ENCODE data around the gene ZGLP1.

ZGLP1 gene

GRCh38 chr19:10295847-10296591, 13.6 kb downstream of the ZGLP1 start:
- intact Hi-C loops (cut with DNase I), result no loop called here
- no peak for DNase-seq

GRCh38 chr19:10295305-10295846, 14.2 kb downstream of the ZGLP1 start:
- intact Hi-C loops (cut with DNase I), result no loop called here
- peak in 1 of 10 donors; percentile 84 for DNase-seq

GRCh38 chr19:10294368-10294697, 15.3 kb downstream of the ZGLP1 start:
- no peak for DNase-seq

GRCh38 chr19:10293637-10294367, 15.8 kb downstream of the ZGLP1 start:
- intact Hi-C loops (cut with DNase I), result no loop called here
- DNase-seq, result peak in 1 of 10 donors; percentile 68

More at GRCh38 chr19:10294368-10294697, 15.3 kb downstream of the ZGLP1 start:
- intact Hi-C loops (cut with DNase I), result no loop called here

GRCh38 chr19:10292789-10293636, 16.6 kb downstream of the ZGLP1 start:
- intact Hi-C loops (cut with DNase I), result no loop called here
- peak in 1 of 10 donors; percentile 62 for DNase-seq

- peak in 8 of 10 donors; percentile 43 to 95 (median 65) for DNase-seq
- intact Hi-C loops (cut with DNase I), result no loop called here
Observed at GRCh38 chr19:10292206-10292788, 17.3 kb downstream of the ZGLP1 start.

GRCh38 chr19:10291554-10292205, 17.9 kb downstream of the ZGLP1 start:
- intact Hi-C loops (cut with DNase I), result no loop called here
- DNase-seq, result no peak

GRCh38 chr19:10290876-10291553, 18.6 kb downstream of the ZGLP1 start:
- intact Hi-C loops (cut with DNase I), result no loop called here
- DNase-seq, result peak in 6 of 10 donors; percentile 53 to 94 (median 75)

GRCh38 chr19:10290357-10290875, 19.2 kb downstream of the ZGLP1 start:
- peak in 3 of 10 donors; percentile 22 to 87 (median 80) for DNase-seq
- intact Hi-C loops (cut with DNase I), result no loop called here

GRCh38 chr19:10289836-10290356, 19.7 kb downstream of the ZGLP1 start, which contains the start of gene ICAM5:
ICAM5 (plus strand) TSS chr19:10289952; CDS start chr19:10290044, 92 bp downstream.
- intact Hi-C loops (cut with DNase I), result no loop called here
- peak in 8 of 10 donors; percentile 42 to 95 (median 66) for DNase-seq

- intact Hi-C loops (cut with DNase I), result no loop called here
- peak in 6 of 10 donors; percentile 46 to 91 (median 66) for DNase-seq
Observed at GRCh38 chr19:10289167-10289835, 20.3 kb downstream of the ZGLP1 start.

- intact Hi-C loops (cut with DNase I), result no loop called here
- peak in 6 of 10 donors; percentile 50 to 94 (median 64) for DNase-seq
Observed at GRCh38 chr19:10288662-10289166, 20.9 kb downstream of the ZGLP1 start.

GRCh38 chr19:10286803-10287737, 22.5 kb downstream of the ZGLP1 start, which contains the start of gene ICAM4:
ICAM4 (plus strand) TSS chr19:10286955; CDS start chr19:10287013, 58 bp downstream.
- intact Hi-C loops (cut with DNase I), result no loop called here
- DNase-seq, result no peak

- intact Hi-C loops (cut with DNase I), result no loop called here
Observed at GRCh38 chr19:10285393-10285792, 24.2 kb downstream of the ZGLP1 start.

GRCh38 chr19:10284960-10285278, 24.7 kb downstream of the ZGLP1 start:
- intact Hi-C loops (cut with DNase I), result no loop called here
- no peak for DNase-seq

More at GRCh38 chr19:10285393-10285792, 24.2 kb downstream of the ZGLP1 start:
- no peak for DNase-seq

GRCh38 chr19:10284065-10284959, 25.3 kb downstream of the ZGLP1 start:
- intact Hi-C loops (cut with DNase I), result no loop called here
- DNase-seq, result no peak
